ENCODE data around the gene ZNF474. TPM values are rescaled to one million over a fixed set of nuclear protein-coding genes. Genes with fewer than 3 reads are reported as not detected.

Gene ZNF474
- total RNA-seq, 1 experiment from 2014 or later = 0.73 TPM

GRCh38 chr5:122102825-122103224 is 26.5 kb upstream of the ZNF474 start:
- Mint-ChIP-seq H3K27ac (ENCODE audit: unreplicated experiment) (no peak overlapping the region), H3K9me3 (ENCODE audit: low read depth, unreplicated experiment) (no peaks in the 10 kb centered on the region), H3K4me3 (ENCODE audit: low read depth, unreplicated experiment) (no peak overlapping the region), H3K27me3 (ENCODE audit: unreplicated experiment) (no peaks in the 10 kb centered on the region), H3K4me1 (ENCODE audit: low read depth, unreplicated experiment) (peaks cover 25% of the 10 kb centered on the region), H3K36me3 (ENCODE audit: insufficient read depth, unreplicated experiment) (no peaks in the 10 kb centered on the region)
- intact Hi-C loops (cut with micrococcal nuclease; ENCODE audit: unreplicated experiment) = no loop called here
- CTCF ChIA-PET = interaction anchor here (0.5 to 2.1 kb wide), 5 partner anchors 25 to 214 kb away, joined by 3 to 15 read pairs (median 6); partner anchors contain the start of gene LOX
- no peak for DNase-seq
- BruUV-seq (replicated peaks) = no TSS peak
- no peak for TF ChIP-seq CTCF (IDR thresholded peaks at IDR 0.05; ENCODE audit: unreplicated experiment)

GRCh38 chr5:122105909-122106308 is 23.4 kb upstream of the ZNF474 start:
- H3K4me3 Mint-ChIP-seq (ENCODE audit: low read depth, unreplicated experiment) = no peak overlapping the region
- no peak overlapping the region for H3K27ac Mint-ChIP-seq (ENCODE audit: unreplicated experiment)
- intact Hi-C loops (cut with micrococcal nuclease; ENCODE audit: unreplicated experiment) = no loop called here
- peaks cover 14% of the 10 kb centered on the region for H3K4me1 Mint-ChIP-seq (ENCODE audit: low read depth, unreplicated experiment)
- no TSS peak for BruUV-seq (replicated peaks)
- CTCF ChIA-PET = no interaction called here
- H3K36me3 Mint-ChIP-seq (ENCODE audit: insufficient read depth, unreplicated experiment) = no peaks in the 10 kb centered on the region
- no peak for DNase-seq
- H3K27me3 Mint-ChIP-seq (ENCODE audit: unreplicated experiment) = no peaks in the 10 kb centered on the region
- no peak for TF ChIP-seq CTCF (IDR thresholded peaks at IDR 0.05; ENCODE audit: unreplicated experiment)
- H3K9me3 Mint-ChIP-seq (ENCODE audit: low read depth, unreplicated experiment) = no peaks in the 10 kb centered on the region

GRCh38 chr5:122107016-122107415 is 22.3 kb upstream of the ZNF474 start:
- Mint-ChIP-seq H3K36me3 (ENCODE audit: insufficient read depth, unreplicated experiment) (no peaks in the 10 kb centered on the region), H3K27me3 (ENCODE audit: unreplicated experiment) (no peaks in the 10 kb centered on the region), H3K27ac (ENCODE audit: unreplicated experiment) (no peak overlapping the region), H3K9me3 (ENCODE audit: low read depth, unreplicated experiment) (no peaks in the 10 kb centered on the region), H3K4me1 (ENCODE audit: low read depth, unreplicated experiment) (peaks cover 17% of the 10 kb centered on the region), H3K4me3 (ENCODE audit: low read depth, unreplicated experiment) (no peak overlapping the region)
- BruUV-seq (replicated peaks) = no TSS peak
- no peak for DNase-seq
- TF ChIP-seq CTCF (IDR thresholded peaks at IDR 0.05; ENCODE audit: unreplicated experiment) = no peak
- CTCF ChIA-PET = no interaction called here
- intact Hi-C loops (cut with micrococcal nuclease; ENCODE audit: unreplicated experiment) = no loop called here

DNA sequence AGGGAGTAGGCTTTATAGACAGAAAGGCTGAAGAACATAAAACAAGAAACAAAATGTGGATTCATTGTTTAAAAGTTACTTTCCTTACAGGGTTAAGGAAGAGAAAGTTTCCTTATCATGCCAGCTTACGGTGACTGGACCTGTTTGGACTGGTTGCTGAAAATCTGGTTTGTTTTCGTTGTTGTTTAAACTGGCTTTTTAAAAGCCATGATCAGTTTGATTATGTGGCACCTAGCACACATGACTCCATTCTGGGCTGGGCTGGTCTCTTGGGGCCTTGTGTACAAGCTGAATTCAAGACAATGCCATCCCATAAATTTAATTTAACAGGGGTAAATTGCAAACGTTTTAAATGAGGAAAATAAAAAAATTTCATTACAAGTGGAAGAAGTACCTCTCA is 18.4 kb upstream of the ZNF474 start:
- Mint-ChIP-seq H3K4me1 (ENCODE audit: low read depth, unreplicated experiment) (peaks cover 8% of the 10 kb centered on the region), H3K9me3 (ENCODE audit: low read depth, unreplicated experiment) (no peaks in the 10 kb centered on the region), H3K27me3 (ENCODE audit: unreplicated experiment) (no peaks in the 10 kb centered on the region), H3K27ac (ENCODE audit: unreplicated experiment) (no peak overlapping the region), H3K36me3 (ENCODE audit: insufficient read depth, unreplicated experiment) (no peaks in the 10 kb centered on the region), H3K4me3 (ENCODE audit: low read depth, unreplicated experiment) (no peak overlapping the region)
- intact Hi-C loops (cut with micrococcal nuclease; ENCODE audit: unreplicated experiment) = no loop called here
- no peak for TF ChIP-seq CTCF (IDR thresholded peaks at IDR 0.05; ENCODE audit: unreplicated experiment)
- CTCF ChIA-PET = no interaction called here
- no TSS peak for BruUV-seq (replicated peaks)
- no peak for DNase-seq

Measured in Calu3 (cell line).